WTC11 (cell line): Measurements from ENCODE around the gene ZNF529. TPM values are rescaled to one million over a fixed set of nuclear protein-coding genes. Genes with fewer than 3 reads are reported as not detected.

ENCODE experiments used
- ATAC-seq: fragments of 200-7000 bp; cut with Tn5 transposase; 2 replicates; pipeline ENCODE4 v1.10.0; 2021; ENCODE audit warnings: mild to moderate bottlenecking, moderate library complexity
- CTCF ChIA-PET: fragments of 300-600 bp; sonication (Branson Sonifier 250); formaldehyde crosslinking; loops from one replicate; lab custom pipeline; 2021; ENCODE audit warnings: antibody characterized with exemption; lab: Charles Lee
- POLR2A ChIA-PET: fragments of 350-600 bp; sonication (Branson Sonifier 250); formaldehyde crosslinking; loops from one replicate; lab custom pipeline; 2021; ENCODE audit warnings: antibody characterized with exemption; lab: Charles Lee
- DNase-seq: peaks from one replicate; pipeline ENCODE4 v3.0.0; 2021; ENCODE audit warnings: low spot score
- H3K27ac Mint-ChIP-seq: 2 replicates; pipeline ENCODE4 v1.8.0; 2021; ENCODE audit warnings: mixed read lengths
- H3K27me3 Mint-ChIP-seq: 2 replicates; pipeline ENCODE4 v1.8.0; 2021; ENCODE audit warnings: low read depth, mild to moderate bottlenecking, moderate library complexity, mixed read lengths
- H3K36me3 Mint-ChIP-seq: 2 replicates; pipeline ENCODE4 v1.8.0; 2021; ENCODE audit warnings: mixed read lengths
- H3K4me1 Mint-ChIP-seq: 2 replicates; pipeline ENCODE4 v1.8.0; 2022; ENCODE audit warnings: mixed read lengths
- H3K4me3 Mint-ChIP-seq: 2 replicates; pipeline ENCODE4 v1.8.0; 2021; ENCODE audit warnings: mild to moderate bottlenecking, moderate library complexity, mixed read lengths
- H3K9me3 Mint-ChIP-seq: 2 replicates; pipeline ENCODE4 v1.8.0; 2021; ENCODE audit warnings: mixed read lengths
- CBFB ChIP-seq: sonication (generic); formaldehyde crosslinking; IDR thresholded peaks from 2 replicates; pipeline ENCODE4 v1.8.1; 2022; ENCODE audit warnings: mild to moderate bottlenecking, low read depth, missing genetic modification reagents
- E2F4 ChIP-seq: sonication (generic); formaldehyde crosslinking; IDR thresholded peaks from 2 replicates; pipeline ENCODE4 v1.8.1; 2022; ENCODE audit warnings: low read depth, mild to moderate bottlenecking, moderate library complexity, missing genetic modification reagents, borderline replicate concordance
- E2F5 ChIP-seq: sonication (generic); formaldehyde crosslinking; IDR thresholded peaks from 2 replicates; pipeline ENCODE4 v1.8.1; 2022; ENCODE audit warnings: mild to moderate bottlenecking, moderate library complexity, missing genetic modification reagents
- GABPB1 ChIP-seq: sonication (generic); formaldehyde crosslinking; IDR thresholded peaks from 2 replicates; pipeline ENCODE4 v1.8.1; 2023; ENCODE audit warnings: mild to moderate bottlenecking, missing genetic modification reagents
- GRHL2 ChIP-seq: fragments of 250-450 bp; sonication (Bioruptor Pico); IDR thresholded peaks from 2 replicates; pipeline ENCODE4 v1.8.0; 2022; ENCODE audit warnings: mild to moderate bottlenecking, moderate library complexity; ENCODE audit not compliant: insufficient replicate concordance, severe bottlenecking
- IRF2 ChIP-seq: sonication (generic); formaldehyde crosslinking; IDR thresholded peaks from 2 replicates; pipeline ENCODE4 v1.8.0; 2022; ENCODE audit warnings: low read depth, missing genetic modification reagents, borderline replicate concordance
- JUN ChIP-seq: sonication (generic); formaldehyde crosslinking; IDR thresholded peaks from 2 replicates; pipeline ENCODE4 v1.8.0; 2023; ENCODE audit warnings: mild to moderate bottlenecking, missing genetic modification reagents
- MXD4 ChIP-seq: fragments of 250-450 bp; sonication (Bioruptor Pico); IDR thresholded peaks from 2 replicates; pipeline ENCODE4 v1.8.0; 2021; ENCODE audit warnings: mild to moderate bottlenecking, moderate library complexity, borderline replicate concordance
- NFYB ChIP-seq: sonication (generic); formaldehyde crosslinking; conservative IDR thresholded peaks from 2 replicates; pipeline ENCODE4 v1.8.0; 2022; ENCODE audit warnings: low read depth, missing genetic modification reagents
- NR2C2 ChIP-seq: sonication (generic); formaldehyde crosslinking; IDR thresholded peaks from 2 replicates; pipeline ENCODE4 v1.8.0; 2022; ENCODE audit warnings: mild to moderate bottlenecking, missing genetic modification reagents
- RORB ChIP-seq: fragments of 250-450 bp; sonication (Bioruptor Pico); IDR thresholded peaks from 2 replicates; pipeline ENCODE4 v1.9.0; 2021; ENCODE audit warnings: mild to moderate bottlenecking
- SMAD4 ChIP-seq: sonication (generic); formaldehyde crosslinking; IDR thresholded peaks from 2 replicates; pipeline ENCODE4 v1.8.0; 2022; ENCODE audit warnings: mild to moderate bottlenecking, missing genetic modification reagents
- TCF7 ChIP-seq: sonication (generic); formaldehyde crosslinking; IDR thresholded peaks from 2 replicates; pipeline ENCODE4 v1.8.0; 2022; ENCODE audit warnings: mild to moderate bottlenecking, low read depth, missing genetic modification reagents, moderate library complexity
- USF1 ChIP-seq: sonication (generic); formaldehyde crosslinking; IDR thresholded peaks from 2 replicates; pipeline ENCODE4 v1.8.0; 2022; ENCODE audit warnings: mild to moderate bottlenecking, missing genetic modification reagents
- ZNF121 ChIP-seq: sonication (generic); formaldehyde crosslinking; IDR thresholded peaks from 2 replicates; pipeline ENCODE4 v1.8.0; 2023; ENCODE audit warnings: missing genetic modification reagents
- ZNF138 ChIP-seq: sonication (generic); formaldehyde crosslinking; conservative IDR thresholded peaks from 2 replicates; pipeline ENCODE4 v1.8.1; 2022; ENCODE audit warnings: mild to moderate bottlenecking, moderate library complexity, missing genetic modification reagents
- ZNF671 ChIP-seq: fragments of 250-450 bp; sonication (Bioruptor Pico); IDR thresholded peaks from 2 replicates; pipeline ENCODE4 v1.8.0; 2021; ENCODE audit warnings: mild to moderate bottlenecking
- ZSCAN18 ChIP-seq: fragments of 250-450 bp; sonication (Bioruptor Pico); IDR thresholded peaks from 2 replicates; pipeline ENCODE4 v2.1.2; 2022; ENCODE audit warnings: mild to moderate bottlenecking, moderate library complexity
- total RNA-seq: library from RNA; stranded (reverse); gene quantifications from 3 replicates; pipeline ENCODE4 v1.2.3, GENCODE V29; 2021
- TF ChIP-seq, protein P1 (sequence below): fragments of 250-450 bp; sonication (Bioruptor Pico); IDR thresholded peaks from 2 replicates; pipeline ENCODE4 v1.8.0; 2021; ENCODE audit warnings: mild to moderate bottlenecking
- TF ChIP-seq, protein P2 (sequence below): sonication (generic); formaldehyde crosslinking; IDR thresholded peaks from 2 replicates; pipeline ENCODE4 v1.8.1; 2023; ENCODE audit warnings: mild to moderate bottlenecking, missing genetic modification reagents
- TF ChIP-seq, protein P3 (sequence below): sonication (generic); formaldehyde crosslinking; IDR thresholded peaks from 2 replicates; pipeline ENCODE4 v1.8.1; 2023; ENCODE audit warnings: mild to moderate bottlenecking, moderate library complexity, missing genetic modification reagents
- TF ChIP-seq, protein P4 (sequence below): sonication (generic); formaldehyde crosslinking; IDR thresholded peaks from 2 replicates; pipeline ENCODE4 v1.8.1; 2022; ENCODE audit warnings: mild to moderate bottlenecking, missing genetic modification reagents, moderate library complexity, borderline replicate concordance

The ZNF529 gene
- total RNA-seq, 1 experiment from 2014 or later: 13.1 TPM

DNA sequence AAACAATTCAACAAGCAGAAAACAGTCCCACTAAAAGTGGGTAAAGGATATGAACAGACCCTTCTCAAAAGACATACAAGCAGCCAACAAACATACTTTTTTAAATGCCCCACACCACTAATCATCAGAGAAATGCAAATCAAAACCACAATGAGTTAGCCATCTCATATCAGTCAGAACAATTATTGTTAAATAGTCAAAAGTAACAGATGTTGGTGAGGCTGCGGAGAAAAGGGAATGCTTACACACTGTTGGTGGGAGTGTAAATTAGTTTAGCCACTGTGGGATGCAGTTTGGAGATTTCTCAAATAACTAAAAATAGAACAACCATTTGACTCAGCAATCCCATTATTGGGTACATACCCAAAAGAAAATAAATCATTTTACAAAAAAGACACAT is 8.7 kb downstream of the ZNF529 start (continued):
- TF ChIP-seq, protein P1, sequence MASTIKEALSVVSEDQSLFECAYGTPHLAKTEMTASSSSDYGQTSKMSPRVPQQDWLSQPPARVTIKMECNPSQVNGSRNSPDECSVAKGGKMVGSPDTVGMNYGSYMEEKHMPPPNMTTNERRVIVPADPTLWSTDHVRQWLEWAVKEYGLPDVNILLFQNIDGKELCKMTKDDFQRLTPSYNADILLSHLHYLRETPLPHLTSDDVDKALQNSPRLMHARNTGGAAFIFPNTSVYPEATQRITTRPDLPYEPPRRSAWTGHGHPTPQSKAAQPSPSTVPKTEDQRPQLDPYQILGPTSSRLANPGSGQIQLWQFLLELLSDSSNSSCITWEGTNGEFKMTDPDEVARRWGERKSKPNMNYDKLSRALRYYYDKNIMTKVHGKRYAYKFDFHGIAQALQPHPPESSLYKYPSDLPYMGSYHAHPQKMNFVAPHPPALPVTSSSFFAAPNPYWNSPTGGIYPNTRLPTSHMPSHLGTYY (CRISPR knock-in tag): no peak
- TF ChIP-seq JUN: no peak
- TF ChIP-seq, protein P2, sequence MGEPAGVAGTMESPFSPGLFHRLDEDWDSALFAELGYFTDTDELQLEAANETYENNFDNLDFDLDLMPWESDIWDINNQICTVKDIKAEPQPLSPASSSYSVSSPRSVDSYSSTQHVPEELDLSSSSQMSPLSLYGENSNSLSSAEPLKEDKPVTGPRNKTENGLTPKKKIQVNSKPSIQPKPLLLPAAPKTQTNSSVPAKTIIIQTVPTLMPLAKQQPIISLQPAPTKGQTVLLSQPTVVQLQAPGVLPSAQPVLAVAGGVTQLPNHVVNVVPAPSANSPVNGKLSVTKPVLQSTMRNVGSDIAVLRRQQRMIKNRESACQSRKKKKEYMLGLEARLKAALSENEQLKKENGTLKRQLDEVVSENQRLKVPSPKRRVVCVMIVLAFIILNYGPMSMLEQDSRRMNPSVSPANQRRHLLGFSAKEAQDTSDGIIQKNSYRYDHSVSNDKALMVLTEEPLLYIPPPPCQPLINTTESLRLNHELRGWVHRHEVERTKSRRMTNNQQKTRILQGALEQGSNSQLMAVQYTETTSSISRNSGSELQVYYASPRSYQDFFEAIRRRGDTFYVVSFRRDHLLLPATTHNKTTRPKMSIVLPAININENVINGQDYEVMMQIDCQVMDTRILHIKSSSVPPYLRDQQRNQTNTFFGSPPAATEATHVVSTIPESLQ: no peak
- TF ChIP-seq, protein P3, sequence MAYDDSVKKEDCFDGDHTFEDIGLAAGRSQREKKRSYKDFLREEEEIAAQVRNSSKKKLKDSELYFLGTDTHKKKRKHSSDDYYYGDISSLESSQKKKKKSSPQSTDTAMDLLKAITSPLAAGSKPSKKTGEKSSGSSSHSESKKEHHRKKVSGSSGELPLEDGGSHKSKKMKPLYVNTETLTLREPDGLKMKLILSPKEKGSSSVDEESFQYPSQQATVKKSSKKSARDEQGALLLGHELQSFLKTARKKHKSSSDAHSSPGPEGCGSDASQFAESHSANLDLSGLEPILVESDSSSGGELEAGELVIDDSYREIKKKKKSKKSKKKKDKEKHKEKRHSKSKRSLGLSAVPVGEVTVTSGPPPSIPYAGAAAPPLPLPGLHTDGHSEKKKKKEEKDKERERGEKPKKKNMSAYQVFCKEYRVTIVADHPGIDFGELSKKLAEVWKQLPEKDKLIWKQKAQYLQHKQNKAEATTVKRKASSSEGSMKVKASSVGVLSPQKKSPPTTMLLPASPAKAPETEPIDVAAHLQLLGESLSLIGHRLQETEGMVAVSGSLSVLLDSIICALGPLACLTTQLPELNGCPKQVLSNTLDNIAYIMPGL (CRISPR knock-in tag): no peak
- TF ChIP-seq GABPB1 (CRISPR knock-in tag): no peak
- TF ChIP-seq E2F5 (CRISPR knock-in tag): no peak
- no peak for TF ChIP-seq CBFB (CRISPR knock-in tag)

DNA sequence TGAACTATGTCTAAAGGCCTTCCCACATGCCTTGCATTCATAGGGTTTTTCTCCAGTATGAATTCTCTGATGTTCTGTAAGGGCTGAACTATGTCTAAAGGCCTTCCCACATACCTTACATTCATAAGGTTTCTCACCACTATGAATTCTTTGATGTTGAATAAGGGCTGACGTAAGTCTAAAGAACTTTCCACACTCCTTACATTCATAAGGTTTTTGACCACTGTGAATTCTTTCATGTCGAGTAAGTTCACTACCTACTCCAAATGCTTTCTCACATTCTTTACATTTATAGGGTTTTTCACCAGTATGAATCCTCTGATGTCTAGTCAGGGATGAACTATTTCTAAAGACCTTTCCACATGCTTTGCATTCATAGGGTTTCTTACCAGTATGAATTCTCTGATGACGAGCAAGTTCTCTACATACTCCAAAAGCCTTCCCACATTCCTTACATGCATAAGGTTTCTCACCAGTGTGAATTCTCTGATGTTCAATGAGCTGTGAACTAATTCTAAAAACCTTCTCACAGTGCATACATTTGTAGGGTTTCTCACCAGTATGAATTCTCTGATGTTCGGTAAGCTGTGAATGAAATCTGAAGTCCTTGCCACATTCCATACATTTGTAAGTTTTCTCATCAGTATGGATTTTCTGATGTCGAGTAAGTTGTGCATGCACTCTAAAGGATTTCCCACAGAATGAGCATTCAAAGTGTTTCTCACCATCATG is 25.9 kb downstream of the ZNF529 start:
- Mint-ChIP-seq H3K27ac (no peak overlapping the region), H3K27me3 (no peaks in the 10 kb centered on the region; the same call in 1 of the 2 replicates), H3K4me1 (no peaks in the 10 kb centered on the region), H3K4me3 (no peak overlapping the region), H3K36me3 (peaks cover 99% of the 10 kb centered on the region), H3K9me3 (peaks cover 91% of the 10 kb centered on the region)
- CTCF ChIA-PET: no interaction called here
- ATAC-seq (no peak), DNase-seq (no peak)
- POLR2A ChIA-PET: no interaction called here
- TF ChIP-seq USF1 (CRISPR knock-in tag) (no peak), NFYB (no peak), MXD4 (CRISPR knock-in tag) (no peak), RORB (CRISPR knock-in tag) (no peak), SMAD4 (CRISPR knock-in tag) (no peak), TCF7 (no peak), ZNF121 (CRISPR knock-in tag) (no peak), ZNF671 (no peak), GRHL2 (CRISPR knock-in tag) (no peak), NR2C2 (CRISPR knock-in tag) (no peak), ZNF138 (no peak), E2F4 (CRISPR knock-in tag) (no peak), IRF2 (CRISPR knock-in tag) (no peak), ZSCAN18 (CRISPR knock-in tag) (no peak)
- TF ChIP-seq, protein P3 (CRISPR knock-in tag): no peak
- TF ChIP-seq, protein P4, sequence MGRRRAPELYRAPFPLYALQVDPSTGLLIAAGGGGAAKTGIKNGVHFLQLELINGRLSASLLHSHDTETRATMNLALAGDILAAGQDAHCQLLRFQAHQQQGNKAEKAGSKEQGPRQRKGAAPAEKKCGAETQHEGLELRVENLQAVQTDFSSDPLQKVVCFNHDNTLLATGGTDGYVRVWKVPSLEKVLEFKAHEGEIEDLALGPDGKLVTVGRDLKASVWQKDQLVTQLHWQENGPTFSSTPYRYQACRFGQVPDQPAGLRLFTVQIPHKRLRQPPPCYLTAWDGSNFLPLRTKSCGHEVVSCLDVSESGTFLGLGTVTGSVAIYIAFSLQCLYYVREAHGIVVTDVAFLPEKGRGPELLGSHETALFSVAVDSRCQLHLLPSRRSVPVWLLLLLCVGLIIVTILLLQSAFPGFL: no peak
